NT2/D1 (cell line): Measurements from ENCODE around the gene ARHGAP32.

Source experiments
- SUZ12 ChIP-seq: IDR thresholded peaks from 2 replicates; pipeline ENCODE4 v1.6.1; 2011; ENCODE audit not compliant: insufficient read length, insufficient read depth; ENCODE audit errors: extremely low read depth
- YY1 ChIP-seq: IDR thresholded peaks from 2 replicates; pipeline ENCODE4 v1.6.1; 2011; ENCODE audit not compliant: insufficient read length, insufficient read depth
- ZNF274 ChIP-seq: IDR thresholded peaks from 2 replicates; pipeline ENCODE4 v1.6.1; 2011; ENCODE audit warnings: mild to moderate bottlenecking, low read depth, low read length

DNA sequence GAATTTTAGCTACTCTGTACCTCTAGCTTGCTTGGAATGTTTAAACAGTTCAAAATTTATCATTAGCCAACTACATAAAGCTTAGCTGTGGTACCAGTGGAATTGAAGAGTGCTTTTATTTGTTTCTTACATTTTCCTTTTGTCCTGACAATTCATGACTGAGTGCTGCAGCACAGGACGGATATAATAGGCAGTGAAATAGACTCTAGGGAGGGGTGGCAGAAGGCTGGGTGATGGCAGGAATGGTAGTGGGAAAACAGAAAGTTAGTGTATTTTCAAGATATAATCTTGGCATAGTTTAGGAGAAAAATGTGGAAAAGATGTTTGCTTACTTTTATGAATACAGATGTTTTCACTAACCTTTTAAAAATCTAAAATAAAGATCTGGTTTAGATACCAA is 31.1 kb upstream of the ARHGAP32 start:
- TF ChIP-seq YY1 (no peak), ZNF274 (no peak), SUZ12 (no peak)
